HG02623 (cell line): ENCODE results near the gene ANKRD13B.

ENCODE experiments used
- ATAC-seq: cut with Tn5 transposase; IDR thresholded peaks from one replicate; pipeline ENCODE4 v1.9.1; 2021; ENCODE audit warnings: moderate library complexity; ENCODE audit not compliant: unreplicated experiment

Gene ANKRD13B

DNA sequence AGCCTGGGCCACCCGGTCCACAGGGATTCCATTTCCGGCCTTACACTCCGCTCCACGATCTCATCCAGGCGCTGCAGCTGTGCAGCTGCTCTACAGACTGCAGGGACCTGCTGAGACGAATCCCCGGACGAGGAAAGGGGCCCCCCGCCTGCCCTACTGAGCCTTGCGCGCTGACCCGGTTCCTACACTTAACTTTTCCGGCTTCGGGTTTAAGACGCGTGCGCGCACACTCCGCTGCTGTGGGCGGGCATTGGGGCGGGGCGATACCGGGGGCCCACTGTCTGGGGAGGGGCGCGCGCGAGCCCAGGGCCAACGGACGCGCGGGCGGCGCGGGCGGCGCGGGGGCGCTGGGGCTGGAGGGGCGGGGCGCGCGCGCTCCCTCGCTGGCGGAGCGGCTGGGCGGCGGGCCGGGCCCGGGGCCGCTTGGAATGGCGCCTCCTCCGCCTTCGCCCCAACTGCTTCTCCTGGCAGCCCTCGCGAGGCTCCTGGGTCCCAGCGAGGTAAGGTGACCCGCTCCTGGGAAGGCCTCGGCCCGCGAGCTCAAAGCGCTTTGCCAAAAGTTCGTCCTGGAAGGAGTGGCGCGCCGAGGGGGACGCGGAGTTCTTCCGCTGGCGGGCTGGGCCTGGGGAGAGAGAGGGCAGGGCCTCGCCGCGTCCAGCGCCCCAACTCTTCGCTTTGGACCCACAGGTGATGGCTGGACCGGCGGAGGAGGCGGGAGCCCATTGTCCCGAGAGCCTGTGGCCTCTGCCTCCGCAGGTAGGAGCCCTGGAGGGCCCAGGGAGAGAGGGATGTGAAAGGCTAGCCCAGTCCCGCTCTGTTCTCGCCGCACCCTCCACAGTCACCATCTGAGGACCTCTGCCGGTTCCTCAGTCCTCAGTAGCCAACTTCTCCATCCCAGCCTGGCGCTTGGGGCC, 24.3 kb upstream of the ANKRD13B start, which contains the start of gene TP53I13:
Gene TP53I13 (plus strand): TSS at position 371 of the 914 bp plus-strand sequence. CDS start 58 bp downstream, at position 429.
- ATAC-seq = peak; percentile 40

DNA sequence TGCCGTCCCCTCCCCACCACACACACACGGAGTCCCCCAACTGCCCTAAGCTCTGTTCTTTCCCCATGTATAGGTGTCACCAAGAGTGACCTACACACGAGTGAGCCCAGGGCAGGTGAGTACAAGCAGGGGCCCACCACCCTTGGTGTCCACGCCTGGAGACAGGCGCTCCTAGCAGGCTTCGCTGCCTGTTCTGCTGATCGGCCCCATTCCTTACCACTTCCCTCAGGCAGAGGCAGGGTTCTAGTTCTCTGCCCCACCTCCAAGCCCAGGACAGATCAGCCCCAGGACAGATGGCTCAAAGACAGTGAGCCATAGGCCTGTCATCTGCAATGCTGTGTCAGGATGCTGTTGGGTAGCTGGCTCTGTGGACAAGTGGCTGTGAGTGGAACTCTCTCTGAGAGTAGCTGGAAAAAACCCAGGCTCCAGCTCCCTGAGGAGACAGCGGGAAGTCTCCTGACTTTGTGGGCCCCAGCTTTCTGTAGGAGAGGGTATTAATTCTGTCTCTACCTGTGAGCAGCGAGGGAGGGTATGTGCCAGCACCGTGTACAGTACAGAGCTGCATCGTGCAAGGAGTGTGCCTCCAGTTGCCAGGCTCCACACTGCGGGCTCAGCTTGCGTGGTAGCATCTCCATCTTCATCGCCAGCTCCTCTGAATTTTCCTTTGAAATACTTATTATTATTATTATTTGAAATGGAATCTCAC, 23.5 kb upstream of the ANKRD13B start:
- no peak for ATAC-seq

DNA sequence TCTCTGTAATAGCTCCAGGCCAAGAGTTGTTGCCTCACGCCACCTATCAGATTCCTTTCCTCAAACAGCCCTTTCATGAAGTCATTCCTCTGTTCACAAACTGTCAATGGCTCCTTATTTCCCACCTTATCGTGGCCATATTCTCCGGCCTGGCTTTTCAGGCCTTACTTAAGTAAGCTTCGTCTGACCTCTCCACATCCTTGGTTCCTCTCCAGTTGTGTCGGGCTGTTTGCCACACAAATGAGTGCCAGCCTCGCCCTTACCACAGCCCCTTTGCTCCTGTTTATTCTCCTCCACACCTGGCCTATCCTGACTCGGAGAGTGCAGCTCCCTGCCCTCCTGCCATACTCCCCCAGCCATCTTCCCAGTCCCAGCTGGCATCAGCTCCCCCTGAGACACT, 22.4 kb upstream of the ANKRD13B start:
- no peak for ATAC-seq

- no peak for ATAC-seq
Measured at GRCh38 chr17:29571486-29571882, 21.4 kb upstream of the ANKRD13B start.

DNA sequence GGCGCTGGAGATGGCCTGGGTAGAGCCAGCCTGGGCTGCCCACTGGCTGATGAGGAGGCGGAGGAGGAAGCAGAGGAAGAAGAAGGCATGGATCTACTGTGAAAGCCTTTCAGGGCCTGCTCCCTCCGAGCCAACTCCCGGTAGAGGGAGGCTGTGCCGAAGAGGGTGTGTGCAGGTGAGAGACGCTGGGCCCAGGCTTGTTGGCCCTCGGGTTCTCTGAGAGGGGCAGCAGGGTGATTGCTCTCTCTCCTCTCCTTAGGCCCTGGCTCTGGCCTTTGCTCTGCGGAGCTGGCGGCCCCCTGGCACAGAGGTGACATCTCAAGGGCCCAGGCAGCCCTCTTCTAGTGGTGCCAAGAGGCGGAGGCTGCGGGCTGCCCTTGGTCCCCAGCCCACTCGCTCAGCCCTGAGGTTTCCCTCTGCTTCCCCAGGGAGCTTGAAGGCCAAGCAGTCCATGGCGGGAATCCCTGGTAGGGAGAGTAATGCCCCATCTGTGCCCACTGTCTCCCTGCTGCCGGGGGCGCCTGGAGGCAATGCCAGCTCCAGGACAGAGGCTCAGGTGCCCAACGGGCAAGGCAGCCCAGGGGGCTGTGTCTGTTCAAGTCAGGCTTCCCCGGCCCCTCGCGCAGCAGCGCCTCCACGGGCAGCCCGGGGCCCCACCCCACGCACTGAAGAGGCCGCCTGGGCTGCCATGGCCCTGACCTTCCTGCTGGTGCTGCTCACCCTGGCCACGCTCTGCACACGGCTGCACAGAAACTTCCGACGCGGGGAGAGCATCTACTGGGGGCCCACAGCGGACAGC, 20.9 kb upstream of the ANKRD13B start:
- no peak for ATAC-seq

- no peak for ATAC-seq
Measured at GRCh38 chr17:29572691-29573557, 20.0 kb upstream of the ANKRD13B start.

- no peak for ATAC-seq
Measured at GRCh38 chr17:29573558-29573869, 19.4 kb upstream of the ANKRD13B start.

GRCh38 chr17:29573871-29574731, 18.8 kb upstream of the ANKRD13B start:
- ATAC-seq = no peak

DNA sequence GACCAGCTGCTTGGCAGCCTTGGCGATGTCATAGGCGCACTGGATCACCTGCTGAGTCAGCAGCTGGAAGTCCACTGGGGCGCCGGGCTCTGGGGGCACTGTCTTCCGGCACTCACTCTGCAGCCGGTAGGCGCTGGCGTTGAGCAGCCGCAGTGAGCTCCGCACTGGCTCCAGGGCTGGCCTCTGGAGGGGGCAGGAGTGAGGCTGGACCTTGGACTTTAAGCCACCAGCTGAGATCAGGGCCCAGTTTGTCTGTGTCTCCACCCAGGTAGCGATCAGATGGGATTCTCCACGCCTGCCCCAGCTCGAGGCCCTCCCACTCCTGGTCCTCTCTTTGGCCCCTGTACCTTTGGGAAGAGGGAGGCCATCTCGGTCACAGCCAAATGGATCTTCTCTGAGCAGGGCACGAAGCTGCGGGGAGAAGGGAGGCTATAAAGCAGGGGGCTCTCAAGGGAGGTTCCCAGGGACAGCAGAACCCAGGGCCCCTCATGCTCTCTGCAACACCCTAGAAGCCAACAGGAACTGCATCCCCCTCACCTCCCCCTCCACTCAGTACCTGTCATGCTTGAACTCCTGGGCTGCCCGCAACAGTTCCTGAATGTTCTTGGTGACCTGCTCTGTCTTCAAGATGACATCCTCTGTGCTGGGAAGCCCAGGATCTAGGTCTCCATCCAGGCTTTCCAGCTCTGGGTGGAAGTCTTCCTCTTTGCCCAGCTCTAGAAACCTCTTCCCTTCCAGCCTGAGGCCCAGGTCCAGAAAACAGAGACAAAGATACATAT, 18.0 kb upstream of the ANKRD13B start:
- ATAC-seq = no peak

- ATAC-seq = no peak
Measured at GRCh38 chr17:29575511-29576213, 17.3 kb upstream of the ANKRD13B start.

DNA sequence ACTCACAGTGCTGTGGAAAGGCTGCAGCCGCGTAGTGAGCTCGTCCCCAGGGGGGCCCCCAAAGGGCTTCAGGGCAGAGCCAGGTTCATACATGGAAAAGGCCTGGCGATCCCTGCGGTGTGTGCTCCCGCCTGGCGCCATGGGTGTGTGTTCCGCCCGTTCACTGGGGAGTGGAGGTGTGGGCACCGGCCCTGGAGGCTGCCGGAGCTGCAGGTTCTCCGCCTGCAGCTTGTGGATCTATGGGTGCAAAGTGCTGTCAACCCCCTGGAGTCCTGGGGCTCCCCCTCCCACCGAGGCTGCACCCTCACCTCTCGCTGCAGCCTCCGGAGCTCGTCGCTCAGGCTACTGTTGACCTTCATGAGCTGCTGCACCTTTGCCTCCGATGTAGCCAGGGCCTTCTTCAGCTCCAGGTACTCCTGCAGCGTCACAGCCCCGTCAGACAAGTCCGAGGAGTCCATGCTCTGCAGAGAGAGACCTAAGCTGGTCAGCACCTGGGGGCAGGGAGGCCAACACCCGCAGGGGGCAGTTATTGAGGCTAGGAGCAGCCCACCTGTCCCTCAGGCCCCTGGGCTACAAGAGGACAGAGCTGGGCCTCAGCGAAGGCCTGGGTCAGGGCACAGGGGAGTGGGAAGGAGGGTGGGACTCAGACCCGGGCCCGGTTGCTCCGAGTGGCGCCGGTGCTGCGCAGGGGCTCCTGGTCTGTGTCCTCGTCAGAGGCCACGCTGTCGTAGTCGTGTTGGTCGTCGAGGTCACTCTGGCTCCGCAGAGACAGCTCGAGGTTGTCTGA, 16.5 kb upstream of the ANKRD13B start:
- no peak for ATAC-seq

DNA sequence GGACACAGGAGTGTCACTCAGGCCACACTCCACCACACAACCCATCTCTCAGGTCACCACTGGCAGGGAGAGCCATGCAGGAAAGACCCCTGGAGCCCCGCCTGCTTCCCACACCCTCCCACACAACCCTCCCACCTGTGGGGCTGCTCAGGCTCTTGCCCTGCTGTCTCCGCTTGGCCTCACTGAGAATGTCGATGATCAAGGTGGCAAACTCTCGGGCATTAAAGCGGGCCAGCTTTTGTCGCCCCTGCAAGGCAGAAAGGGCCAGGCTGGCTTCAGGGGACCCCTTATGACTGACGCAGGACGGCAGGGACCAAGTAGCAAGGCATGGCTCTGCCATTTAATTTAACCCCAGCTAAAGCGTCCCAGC, 15.9 kb upstream of the ANKRD13B start:
- no peak for ATAC-seq

DNA sequence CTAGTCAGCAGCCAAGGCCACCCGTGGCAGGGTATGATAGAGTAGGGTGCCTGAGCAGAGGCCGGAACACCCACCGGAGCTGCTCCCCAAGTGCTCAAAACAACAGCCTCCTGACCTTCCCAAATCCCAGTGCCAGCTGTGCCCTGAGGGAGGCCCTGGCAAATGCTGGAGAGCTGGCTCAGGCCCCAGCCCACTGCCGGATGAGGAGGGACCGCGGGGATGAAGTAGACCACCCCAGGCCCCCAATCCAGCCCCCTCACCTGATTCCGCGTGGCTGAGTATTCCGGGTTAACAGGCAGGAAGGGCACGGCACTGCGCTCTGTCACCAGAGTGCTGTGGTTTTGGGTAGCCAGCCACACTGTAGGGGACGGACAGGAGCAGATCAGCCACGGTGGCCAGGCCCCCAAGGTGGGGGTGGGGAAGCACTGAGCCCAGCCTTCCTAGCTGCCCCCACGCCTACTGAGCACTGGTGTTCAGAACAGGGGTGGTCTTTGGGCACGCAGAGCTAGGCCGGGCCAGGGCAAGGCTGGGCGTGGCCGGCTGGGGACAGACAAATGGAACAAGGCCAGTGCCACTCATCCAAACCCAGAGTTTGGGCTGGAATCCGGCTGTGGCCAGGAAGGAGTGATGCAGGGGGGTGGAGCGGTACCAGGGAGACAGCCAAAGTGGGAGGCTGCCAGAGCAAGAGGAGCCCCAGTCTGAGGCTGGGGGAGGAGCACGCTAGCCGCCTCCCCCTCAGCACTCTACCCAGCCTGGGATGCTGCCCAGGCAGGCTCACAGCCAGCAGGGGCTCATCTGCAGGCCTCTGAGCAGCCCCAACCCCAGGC, 15.3 kb upstream of the ANKRD13B start:
- no peak for ATAC-seq

GRCh38 chr17:29578626-29579485, 14.1 kb upstream of the ANKRD13B start:
- ATAC-seq = no peak
